NT2/D1 (cell line): ENCODE measurements around the gene RHBDL1.
A peak's percentile ranks its signal among the peaks of the same experiment; 100 is the strongest.

Experiments
- DNase-seq: peaks from one replicate; pipeline ENCODE4 v3.0.0-alpha.2; 2011; ENCODE audit warnings: low read depth, low spot score
- H3K27me3 ChIP-seq: 2 replicates; pipeline ENCODE4 v1.6.0; 2011; ENCODE audit warnings: mild to moderate bottlenecking; ENCODE audit not compliant: insufficient read length, insufficient read depth
- H3K36me3 ChIP-seq: 2 replicates; pipeline ENCODE4 v1.6.1; 2011; ENCODE audit warnings: mild to moderate bottlenecking, low read length, mixed read lengths; ENCODE audit not compliant: insufficient read depth, insufficient read length
- H3K4me1 ChIP-seq: 2 replicates; pipeline ENCODE4 v1.5.1; 2011; ENCODE audit not compliant: insufficient read depth, insufficient read length
- H3K4me3 ChIP-seq: 2 replicates; pipeline ENCODE4 v1.5.1; 2011; ENCODE audit warnings: low read depth; ENCODE audit not compliant: insufficient read length
- H3K9ac ChIP-seq: 2 replicates; pipeline ENCODE4 v1.6.0; 2011; ENCODE audit warnings: low read depth; ENCODE audit not compliant: insufficient read length
- H3K9me3 ChIP-seq: 2 replicates; pipeline ENCODE4 v1.5.1; 2011; ENCODE audit warnings: mild to moderate bottlenecking, low read length; ENCODE audit not compliant: insufficient read depth
- SUZ12 ChIP-seq: IDR thresholded peaks from 2 replicates; pipeline ENCODE4 v1.6.1; 2011; ENCODE audit not compliant: insufficient read length, insufficient read depth; ENCODE audit errors: extremely low read depth
- YY1 ChIP-seq: IDR thresholded peaks from 2 replicates; pipeline ENCODE4 v1.6.1; 2011; ENCODE audit not compliant: insufficient read length, insufficient read depth
- ZNF274 ChIP-seq: IDR thresholded peaks from 2 replicates; pipeline ENCODE4 v1.6.1; 2011; ENCODE audit warnings: mild to moderate bottlenecking, low read depth, low read length

Gene RHBDL1

GRCh38 chr16:651844-652243 is 23.6 kb upstream of the RHBDL1 start:
- H3K9me3 ChIP-seq, result no peaks in the 10 kb centered on the region
- H3K9ac ChIP-seq, result no peak overlapping the region
- H3K4me3 ChIP-seq, result no peak overlapping the region
- no peak for TF ChIP-seq ZNF274
- no peak for TF ChIP-seq YY1
- no peak for TF ChIP-seq SUZ12
- no peak for DNase-seq
- H3K27me3 ChIP-seq, result no peaks in the 10 kb centered on the region
- H3K36me3 ChIP-seq, result peaks cover 71% of the 10 kb centered on the region
- H3K4me1 ChIP-seq, result peaks cover 17% of the 10 kb centered on the region

GRCh38 chr16:652454-653305 is 22.8 kb upstream of the RHBDL1 start:
- no peaks in the 10 kb centered on the region for H3K27me3 ChIP-seq
- peaks cover 72% of the 10 kb centered on the region for H3K36me3 ChIP-seq
- H3K4me3 ChIP-seq, result no peak overlapping the region
- H3K9ac ChIP-seq, result no peak overlapping the region
- DNase-seq, result no peak
- no peaks in the 10 kb centered on the region for H3K9me3 ChIP-seq
- H3K4me1 ChIP-seq, result peaks cover 11% of the 10 kb centered on the region
- no peak for TF ChIP-seq ZNF274
- TF ChIP-seq YY1, result no peak
- TF ChIP-seq SUZ12, result no peak

- Histone ChIP-seq H3K4me1 (peaks cover 11% of the 10 kb centered on the region), H3K27me3 (no peaks in the 10 kb centered on the region), H3K36me3 (peaks cover 85% of the 10 kb centered on the region), H3K9ac (no peak overlapping the region), H3K9me3 (no peaks in the 10 kb centered on the region), H3K4me3 (no peak overlapping the region)
- DNase-seq, result no peak
- TF ChIP-seq SUZ12 (no peak), YY1 (no peak), ZNF274 (no peak)
Measured at GRCh38 chr16:654034-654433, 21.4 kb upstream of the RHBDL1 start.

- Histone ChIP-seq H3K4me1 (peaks cover 19% of the 10 kb centered on the region), H3K27me3 (no peaks in the 10 kb centered on the region), H3K4me3 (no peak overlapping the region), H3K36me3 (peaks cover 89% of the 10 kb centered on the region), H3K9ac (no peak overlapping the region), H3K9me3 (no peaks in the 10 kb centered on the region)
- DNase-seq, result no peak
- TF ChIP-seq SUZ12 (no peak), ZNF274 (no peak)
Measured at GRCh38 chr16:657487-657886, 18.0 kb upstream of the RHBDL1 start.

GRCh38 chr16:658679-659571 is 16.5 kb upstream of the RHBDL1 start:
- H3K27me3 ChIP-seq, result no peaks in the 10 kb centered on the region
- peak overlapping the region; percentile 17 for H3K9ac ChIP-seq
- no peaks in the 10 kb centered on the region for H3K9me3 ChIP-seq
- DNase-seq, result no peak
- peaks cover 88% of the 10 kb centered on the region for H3K36me3 ChIP-seq
- no peak overlapping the region for H3K4me3 ChIP-seq
- TF ChIP-seq YY1 (no peak), SUZ12 (no peak)
- H3K4me1 ChIP-seq, result peaks cover 16% of the 10 kb centered on the region

- peaks cover 90% of the 10 kb centered on the region for H3K36me3 ChIP-seq
Measured at GRCh38 chr16:659618-660017, 15.9 kb upstream of the RHBDL1 start.

GRCh38 chr16:660132-660458 is 15.4 kb upstream of the RHBDL1 start:
- no peak for DNase-seq
- no peaks in the 10 kb centered on the region for H3K9me3 ChIP-seq
- peaks cover 87% of the 10 kb centered on the region for H3K36me3 ChIP-seq
- no peak overlapping the region for H3K9ac ChIP-seq
- H3K27me3 ChIP-seq, result no peaks in the 10 kb centered on the region
- peaks cover 16% of the 10 kb centered on the region for H3K4me1 ChIP-seq
- H3K4me3 ChIP-seq, result no peak overlapping the region
- TF ChIP-seq YY1 (no peak), ZNF274 (no peak), SUZ12 (no peak)

More at GRCh38 chr16:659618-660017, 15.9 kb upstream of the RHBDL1 start:
- H3K4me1 ChIP-seq, result peaks cover 16% of the 10 kb centered on the region
- no peak overlapping the region for H3K4me3 ChIP-seq
- H3K9me3 ChIP-seq, result no peaks in the 10 kb centered on the region
- H3K27me3 ChIP-seq, result no peaks in the 10 kb centered on the region
- no peak for TF ChIP-seq ZNF274
- TF ChIP-seq YY1, result no peak
- TF ChIP-seq SUZ12, result no peak
- no peak for DNase-seq
- H3K9ac ChIP-seq, result no peak overlapping the region
